Small intestine (tissue), 7 donors: Measurements from ENCODE around the gene ICAM1. TPM values are rescaled to one million over a fixed set of nuclear protein-coding genes. Genes with fewer than 3 reads are reported as not detected.

Experiments
- DNase-seq, 2 donors: peaks; one replicate each; pipeline versions ENCODE4 v3.0.0 to v3.0.0-alpha.2; 2013
- FAIRE-seq: peaks from 2 replicates; lab custom pipeline; 2012; peaks lifted over from hg19 to GRCh38; lab: Jason Lieb, UNC
- H3K27ac ChIP-seq, 3 donors: one replicate each; pipeline ENCODE4 v1.5.1; 2013; ENCODE audit warnings: low read length in 2 of 3, mild to moderate bottlenecking in 2 of 3, control low read depth in 1 of 3, inconsistent platforms in 1 of 3, low read depth in 1 of 3, moderate library complexity in 1 of 3
- H3K27me3 ChIP-seq, 3 donors: one replicate each; pipeline ENCODE4 v1.6.1; 2013; ENCODE audit warnings: low read length in 3 of 3, inconsistent platforms in 1 of 3; ENCODE audit not compliant: control insufficient read depth in 3 of 3, insufficient read depth in 3 of 3
- H3K36me3 ChIP-seq, 3 donors: one replicate each; pipeline ENCODE4 v1.6.1; 2013; ENCODE audit warnings: low read length in 3 of 3, inconsistent platforms in 1 of 3, low read depth in 1 of 3, mild to moderate bottlenecking in 1 of 3, moderate library complexity in 1 of 3; ENCODE audit not compliant: control insufficient read depth in 3 of 3, insufficient read depth in 2 of 3
- H3K4me1 ChIP-seq, 3 donors: one replicate each; pipeline ENCODE4 v1.6.1; 2013; ENCODE audit warnings: low read length in 2 of 3, inconsistent platforms in 1 of 3, low read depth in 1 of 3, mild to moderate bottlenecking in 1 of 3, moderate library complexity in 1 of 3; ENCODE audit not compliant: control insufficient read depth in 3 of 3, insufficient read depth in 2 of 3
- H3K4me3 ChIP-seq, 3 donors: one replicate each; pipeline ENCODE4 v1.5.1; 2013; ENCODE audit warnings: low read length in 3 of 3, control low read depth in 1 of 3, inconsistent platforms in 1 of 3, low read depth in 1 of 3, mild to moderate bottlenecking in 1 of 3, moderate library complexity in 1 of 3
- H3K9me3 ChIP-seq, 2 donors: one replicate each; pipeline ENCODE4 v1.6.1; 2013; ENCODE audit warnings: low read depth in 1 of 2, low read length in 1 of 2; ENCODE audit not compliant: control insufficient read depth in 2 of 2, insufficient read depth in 1 of 2
- WGBS, 3 donors: extraction: QIAGEN DNeasy Blood & Tissue Kit; methylation state at CpG; one replicate each; pipeline ENCODE4 v1.1.7; 2013; 5-methylcytosine and 5-hydroxymethylcytosine counted together
- polyA plus RNA-seq, 4 donors: library from polyadenylated mRNA; stranded (reverse) in 3 of 4; unstranded in 1 of 4; fragments of 200-250 nt in 3 of 4; fragments of 120-200 nt in 1 of 4; gene quantifications; one replicate each; pipeline versions ENCODE4 v1.2.1 to v1.2.3, GENCODE V29; 2013
- donor health status: healthy with polysubstance abuse.
- donor health status: control.
- donor health status: control.
- donor health status: Bipolar disorder and iron deficiency.
- donor health status: healthy.

ICAM1 gene
- polyA plus RNA-seq, 4 donors: 1.6 to 18.2 (median 11.5) TPM

- H3K36me3 ChIP-seq: peaks cover 0 to 19% (median 0%) of the 10 kb centered on the region in 3 donors
- H3K4me3 ChIP-seq: no peak overlapping the region
- no peak for DNase-seq
- WGBS, 3 donors: 71 to 84% (median 79%) methylated on average over 26 to 28 of the region's 28 CpGs
- peaks cover 0 to 6% (median 0%) of the 10 kb centered on the region in 3 donors for H3K27me3 ChIP-seq
- no peak for FAIRE-seq
- H3K9me3 ChIP-seq: no peaks in the 10 kb centered on the region
- H3K27ac ChIP-seq: peak overlapping the region in 2 of 3 donors; percentile 78 to 80
- peaks cover 0 to 4% (median 3%) of the 10 kb centered on the region in 3 donors for H3K4me1 ChIP-seq
Measured at GRCh38 chr19:10227026-10227971, 43.6 kb upstream of the ICAM1 start.

- peak overlapping the region in 1 of 3 donors; percentile 57 for H3K27ac ChIP-seq
- H3K4me3 ChIP-seq: no peak overlapping the region
- H3K9me3 ChIP-seq: no peaks in the 10 kb centered on the region
- no peak for FAIRE-seq
- 76 to 89% (median 79%) methylated on average over 5 of the region's 5 CpGs for WGBS, 3 donors
- H3K4me1 ChIP-seq: peaks cover 0 to 4% (median 3%) of the 10 kb centered on the region in 3 donors
- H3K27me3 ChIP-seq: peaks cover 0 to 6% (median 0%) of the 10 kb centered on the region in 3 donors
- no peak for DNase-seq
- H3K36me3 ChIP-seq: peaks cover 0 to 14% (median 0%) of the 10 kb centered on the region in 3 donors
Measured at GRCh38 chr19:10228393-10228792, 42.5 kb upstream of the ICAM1 start.

GRCh38 chr19:10228920-10229319 lies 42.0 kb upstream of the ICAM1 start:
- no peak for FAIRE-seq
- peak; percentile 22 to 30 for DNase-seq

GRCh38 chr19:10230173-10230860 lies 40.6 kb upstream of the ICAM1 start:
- Histone ChIP-seq H3K27me3 (peaks cover 0 to 6% (median 0%) of the 10 kb centered on the region in 3 donors), H3K9me3 (no peaks in the 10 kb centered on the region), H3K4me3 (peak overlapping the region; percentile 53 to 69 (median 69)), H3K36me3 (no peaks in the 10 kb centered on the region), H3K27ac (peak overlapping the region in 2 of 3 donors; percentile 84 to 91), H3K4me1 (peaks cover 0 to 4% (median 3%) of the 10 kb centered on the region in 3 donors)
- WGBS, 3 donors: 1 to 2% (median 1%) methylated on average over 47 to 70 of the region's 70 CpGs
- FAIRE-seq (no peak), DNase-seq (peak; percentile 26 to 40)

More at GRCh38 chr19:10228920-10229319, 42.0 kb upstream of the ICAM1 start:
- Histone ChIP-seq H3K36me3 (peaks cover 0 to 8% (median 0%) of the 10 kb centered on the region in 3 donors), H3K27ac (peak overlapping the region in 1 of 3 donors; percentile 57), H3K4me1 (peaks cover 0 to 4% (median 3%) of the 10 kb centered on the region in 3 donors), H3K4me3 (no peak overlapping the region), H3K27me3 (peaks cover 0 to 6% (median 0%) of the 10 kb centered on the region in 3 donors), H3K9me3 (no peaks in the 10 kb centered on the region)
- WGBS, 3 donors: 55 to 67% (median 64%) methylated on average over 2 of the region's 2 CpGs

GRCh38 chr19:10230861-10231611 lies 39.9 kb upstream of the ICAM1 start, which contains the start of gene S1PR2:
TSS of gene S1PR2 (minus strand) at chr19:10231331. CDS start at chr19:10224905, 6,426 bp downstream.
- Histone ChIP-seq H3K36me3 (no peaks in the 10 kb centered on the region), H3K9me3 (no peaks in the 10 kb centered on the region), H3K27ac (peak within 1 kb of the TSS; percentile 36 to 91 (median 84)), H3K27me3 (peaks cover 0 to 6% (median 0%) of the 10 kb centered on the region in 3 donors), H3K4me1 (peaks cover 0 to 4% (median 3%) of the 10 kb centered on the region in 3 donors), H3K4me3 (peak within 1 kb of the TSS; percentile 53 to 69 (median 69))
- FAIRE-seq: no peak
- 0 to 1% (median 1%) methylated on average over 45 to 73 of the region's 73 CpGs for WGBS, 3 donors
- peak; percentile 36 to 76 for DNase-seq

GRCh38 chr19:10231612-10232228 lies 39.2 kb upstream of the ICAM1 start:
- DNase-seq (no peak), FAIRE-seq (no peak)

GRCh38 chr19:10233946-10234345 lies 37.0 kb upstream of the ICAM1 start:
- Histone ChIP-seq H3K27me3 (peaks cover 0 to 6% (median 0%) of the 10 kb centered on the region in 3 donors), H3K27ac (no peak overlapping the region), H3K4me1 (peaks cover 0 to 4% (median 4%) of the 10 kb centered on the region in 3 donors), H3K9me3 (no peaks in the 10 kb centered on the region), H3K36me3 (no peaks in the 10 kb centered on the region), H3K4me3 (no peak overlapping the region)
- WGBS, 3 donors: 61 to 71% (median 66%) methylated on average over 4 of the region's 4 CpGs
- FAIRE-seq (no peak), DNase-seq (no peak)

More at GRCh38 chr19:10231612-10232228, 39.2 kb upstream of the ICAM1 start:
- Histone ChIP-seq H3K27ac (peak overlapping the region in 2 of 3 donors; percentile 41 to 91), H3K4me3 (peak overlapping the region in 2 of 3 donors; percentile 69), H3K27me3 (peaks cover 0 to 6% (median 0%) of the 10 kb centered on the region in 3 donors), H3K4me1 (peaks cover 0 to 4% (median 3%) of the 10 kb centered on the region in 3 donors), H3K36me3 (no peaks in the 10 kb centered on the region), H3K9me3 (no peaks in the 10 kb centered on the region)
- WGBS, 3 donors: 68 to 74% (median 68%) methylated on average over 8 of the region's 8 CpGs
